ENCODE measurements around the gene FERMT3. TPM values are rescaled to one million over a fixed set of nuclear protein-coding genes. Genes with fewer than 3 reads are reported as not detected.

Gene FERMT3
- total and polyA plus RNA-seq, 2 of the 13 experiments (the other 11 are each of a cell fraction or from before 2014, with no cell fraction given): 0.29 TPM; not detected in 1

DNA sequence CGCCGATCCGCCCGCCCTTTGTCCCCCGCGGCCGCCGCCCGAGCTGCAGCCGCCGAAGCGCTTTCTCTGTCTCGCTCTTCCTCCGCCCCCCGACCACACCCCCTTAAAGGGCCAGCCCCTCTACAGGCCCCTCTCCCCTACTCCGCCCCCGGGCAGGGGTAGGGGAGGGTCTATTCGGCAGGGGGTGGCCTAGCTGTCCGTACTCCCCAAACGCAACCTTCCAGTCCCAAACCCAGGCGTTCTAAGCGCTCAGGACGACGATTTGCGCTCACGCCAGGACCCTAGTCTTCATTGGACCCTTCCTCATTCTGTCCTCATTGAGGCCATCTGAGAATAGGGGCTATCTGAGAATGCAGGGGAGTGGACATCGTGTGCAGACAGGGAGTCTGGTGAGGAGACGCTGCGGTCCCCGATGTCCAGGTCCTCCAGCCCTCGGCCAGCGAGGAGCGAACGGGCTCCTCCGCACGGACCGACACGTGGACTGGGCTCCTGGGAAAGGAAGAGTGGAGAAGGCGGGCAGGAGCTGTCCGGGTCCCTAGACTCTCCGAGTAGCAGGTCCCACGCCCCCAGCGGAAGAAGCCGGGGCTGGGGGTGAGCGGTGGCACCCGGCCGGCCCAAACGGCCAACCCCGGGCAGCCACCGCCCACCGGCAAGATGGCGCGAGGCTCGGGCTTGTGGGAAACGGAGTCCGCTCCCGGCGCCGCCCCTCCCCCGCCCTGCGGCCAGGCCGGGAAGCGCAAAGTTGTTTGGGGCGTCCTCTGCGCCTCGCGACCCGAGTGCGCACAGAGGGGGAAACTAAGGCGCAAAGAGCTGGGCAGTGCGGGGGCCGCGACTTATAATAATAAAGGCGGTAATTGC, 40.6 kb downstream of the FERMT3 start, which contains the start of gene PPP1R14B (continued):
- TF ChIP-seq ZNF30 (CRISPR knock-in tag; IDR thresholded peaks at IDR 0.05) (no peak), CHD2 (IDR thresholded peaks at IDR 0.05; ENCODE audit: low read depth, low read length) (peak; percentile 66), ZNF660 (CRISPR knock-in tag; IDR thresholded peaks at IDR 0.05; ENCODE audit: borderline replicate concordance, low read depth) (no peak), NR2C2 (CRISPR knock-in tag; IDR thresholded peaks at IDR 0.05; ENCODE audit: borderline replicate concordance) (peak; percentile 40; the same call in 1 of the 2 replicates), ZNF780A (CRISPR knock-in tag; IDR thresholded peaks at IDR 0.05) (no peak), TAF15 (IDR thresholded peaks at IDR 0.05; ENCODE audit: low read depth, low read length, poor library complexity, severe bottlenecking) (no peak), ELF4 (CRISPR knock-in tag; IDR thresholded peaks at IDR 0.05; ENCODE audit: borderline replicate concordance) (no peak), ZIK1 (CRISPR knock-in tag; IDR thresholded peaks at IDR 0.05; ENCODE audit: borderline replicate concordance, low read depth) (no peak; the same call in 1 of the 2 replicates), ZMYM4 (CRISPR knock-in tag; IDR thresholded peaks at IDR 0.05) (no peak), TOE1 (CRISPR knock-in tag; IDR thresholded peaks at IDR 0.05) (no peak), PHF21A (CRISPR knock-in tag; IDR thresholded peaks at IDR 0.05) (peak; percentile 50), ZNF776 (CRISPR knock-in tag; IDR thresholded peaks at IDR 0.05) (no peak), MEF2D (CRISPR knock-in tag; IDR thresholded peaks at IDR 0.05) (no peak), PITX1 (CRISPR knock-in tag; IDR thresholded peaks at IDR 0.05) (no peak; the same call in 1 of the 2 replicates)
- TF ChIP-seq, protein P1, sequence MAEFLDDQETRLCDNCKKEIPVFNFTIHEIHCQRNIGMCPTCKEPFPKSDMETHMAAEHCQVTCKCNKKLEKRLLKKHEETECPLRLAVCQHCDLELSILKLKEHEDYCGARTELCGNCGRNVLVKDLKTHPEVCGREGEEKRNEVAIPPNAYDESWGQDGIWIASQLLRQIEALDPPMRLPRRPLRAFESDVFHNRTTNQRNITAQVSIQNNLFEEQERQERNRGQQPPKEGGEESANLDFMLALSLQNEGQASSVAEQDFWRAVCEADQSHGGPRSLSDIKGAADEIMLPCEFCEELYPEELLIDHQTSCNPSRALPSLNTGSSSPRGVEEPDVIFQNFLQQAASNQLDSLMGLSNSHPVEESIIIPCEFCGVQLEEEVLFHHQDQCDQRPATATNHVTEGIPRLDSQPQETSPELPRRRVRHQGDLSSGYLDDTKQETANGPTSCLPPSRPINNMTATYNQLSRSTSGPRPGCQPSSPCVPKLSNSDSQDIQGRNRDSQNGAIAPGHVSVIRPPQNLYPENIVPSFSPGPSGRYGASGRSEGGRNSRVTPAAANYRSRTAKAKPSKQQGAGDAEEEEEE (CRISPR knock-in tag; IDR thresholded peaks at IDR 0.05; ENCODE audit: borderline replicate concordance): no peak
- TF ChIP-seq, protein P2, sequence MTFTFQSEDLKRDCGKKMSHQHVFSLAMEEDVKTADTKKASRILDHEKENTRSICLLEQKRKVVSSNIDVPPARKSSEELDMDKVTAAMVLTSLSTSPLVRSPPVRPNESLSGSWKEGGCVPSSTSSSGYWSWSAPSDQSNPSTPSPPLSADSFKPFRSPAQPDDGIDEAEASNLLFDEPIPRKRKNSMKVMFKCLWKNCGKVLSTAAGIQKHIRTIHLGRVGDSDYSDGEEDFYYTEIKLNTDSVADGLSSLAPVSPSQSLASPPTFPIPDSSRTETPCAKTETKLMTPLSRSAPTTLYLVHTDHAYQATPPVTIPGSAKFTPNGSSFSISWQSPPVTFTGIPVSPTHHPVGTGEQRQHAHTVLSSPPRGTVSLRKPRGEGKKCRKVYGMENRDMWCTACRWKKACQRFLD (CRISPR knock-in tag; IDR thresholded peaks at IDR 0.05; ENCODE audit: borderline replicate concordance): no peak
- TF ChIP-seq, protein P3, sequence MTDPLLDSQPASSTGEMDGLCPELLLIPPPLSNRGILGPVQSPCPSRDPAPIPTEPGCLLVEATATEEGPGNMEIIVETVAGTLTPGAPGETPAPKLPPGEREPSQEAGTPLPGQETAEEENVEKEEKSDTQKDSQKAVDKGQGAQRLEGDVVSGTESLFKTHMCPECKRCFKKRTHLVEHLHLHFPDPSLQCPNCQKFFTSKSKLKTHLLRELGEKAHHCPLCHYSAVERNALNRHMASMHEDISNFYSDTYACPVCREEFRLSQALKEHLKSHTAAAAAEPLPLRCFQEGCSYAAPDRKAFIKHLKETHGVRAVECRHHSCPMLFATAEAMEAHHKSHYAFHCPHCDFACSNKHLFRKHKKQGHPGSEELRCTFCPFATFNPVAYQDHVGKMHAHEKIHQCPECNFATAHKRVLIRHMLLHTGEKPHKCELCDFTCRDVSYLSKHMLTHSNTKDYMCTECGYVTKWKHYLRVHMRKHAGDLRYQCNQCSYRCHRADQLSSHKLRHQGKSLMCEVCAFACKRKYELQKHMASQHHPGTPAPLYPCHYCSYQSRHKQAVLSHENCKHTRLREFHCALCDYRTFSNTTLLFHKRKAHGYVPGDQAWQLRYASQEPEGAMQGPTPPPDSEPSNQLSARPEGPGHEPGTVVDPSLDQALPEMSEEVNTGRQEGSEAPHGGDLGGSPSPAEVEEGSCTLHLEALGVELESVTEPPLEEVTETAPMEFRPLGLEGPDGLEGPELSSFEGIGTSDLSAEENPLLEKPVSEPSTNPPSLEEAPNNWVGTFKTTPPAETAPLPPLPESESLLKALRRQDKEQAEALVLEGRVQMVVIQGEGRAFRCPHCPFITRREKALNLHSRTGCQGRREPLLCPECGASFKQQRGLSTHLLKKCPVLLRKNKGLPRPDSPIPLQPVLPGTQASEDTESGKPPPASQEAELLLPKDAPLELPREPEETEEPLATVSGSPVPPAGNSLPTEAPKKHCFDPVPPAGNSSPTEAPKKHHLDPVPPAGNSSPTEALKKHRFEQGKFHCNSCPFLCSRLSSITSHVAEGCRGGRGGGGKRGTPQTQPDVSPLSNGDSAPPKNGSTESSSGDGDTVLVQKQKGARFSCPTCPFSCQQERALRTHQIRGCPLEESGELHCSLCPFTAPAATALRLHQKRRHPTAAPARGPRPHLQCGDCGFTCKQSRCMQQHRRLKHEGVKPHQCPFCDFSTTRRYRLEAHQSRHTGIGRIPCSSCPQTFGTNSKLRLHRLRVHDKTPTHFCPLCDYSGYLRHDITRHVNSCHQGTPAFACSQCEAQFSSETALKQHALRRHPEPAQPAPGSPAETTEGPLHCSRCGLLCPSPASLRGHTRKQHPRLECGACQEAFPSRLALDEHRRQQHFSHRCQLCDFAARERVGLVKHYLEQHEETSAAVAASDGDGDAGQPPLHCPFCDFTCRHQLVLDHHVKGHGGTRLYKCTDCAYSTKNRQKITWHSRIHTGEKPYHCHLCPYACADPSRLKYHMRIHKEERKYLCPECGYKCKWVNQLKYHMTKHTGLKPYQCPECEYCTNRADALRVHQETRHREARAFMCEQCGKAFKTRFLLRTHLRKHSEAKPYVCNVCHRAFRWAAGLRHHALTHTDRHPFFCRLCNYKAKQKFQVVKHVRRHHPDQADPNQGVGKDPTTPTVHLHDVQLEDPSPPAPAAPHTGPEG (CRISPR knock-in tag; IDR thresholded peaks at IDR 0.05): no peak
- TF ChIP-seq, protein P4, sequence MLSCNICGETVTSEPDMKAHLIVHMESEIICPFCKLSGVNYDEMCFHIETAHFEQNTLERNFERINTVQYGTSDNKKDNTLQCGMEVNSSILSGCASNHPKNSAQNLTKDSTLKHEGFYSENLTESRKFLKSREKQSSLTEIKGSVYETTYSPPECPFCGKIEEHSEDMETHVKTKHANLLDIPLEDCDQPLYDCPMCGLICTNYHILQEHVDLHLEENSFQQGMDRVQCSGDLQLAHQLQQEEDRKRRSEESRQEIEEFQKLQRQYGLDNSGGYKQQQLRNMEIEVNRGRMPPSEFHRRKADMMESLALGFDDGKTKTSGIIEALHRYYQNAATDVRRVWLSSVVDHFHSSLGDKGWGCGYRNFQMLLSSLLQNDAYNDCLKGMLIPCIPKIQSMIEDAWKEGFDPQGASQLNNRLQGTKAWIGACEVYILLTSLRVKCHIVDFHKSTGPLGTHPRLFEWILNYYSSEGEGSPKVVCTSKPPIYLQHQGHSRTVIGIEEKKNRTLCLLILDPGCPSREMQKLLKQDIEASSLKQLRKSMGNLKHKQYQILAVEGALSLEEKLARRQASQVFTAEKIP (CRISPR knock-in tag; IDR thresholded peaks at IDR 0.05; ENCODE audit: borderline replicate concordance): no peak
